HAP-1 (cell line): ENCODE data around the gene CMTM4.
"Not testable (repeated sequence)": the region's sequence is repeated elsewhere in the genome, so short reads cannot be mapped to it uniquely, and the experiment has no call there.

Experiments
- DNase-seq, 2 experiments: peaks; one replicate each; pipeline ENCODE4 v3.0.0-alpha.2; 2016 to 2020; ENCODE audit warnings: low spot score in 2 of 2
- H3K27me3 ChIP-seq: fragments of 250-450 bp; sonication (Bioruptor Pico); 2 replicates; pipeline ENCODE4 v1.5.1; 2020; ENCODE audit warnings: low read depth, mild to moderate bottlenecking, moderate library complexity
- H3K36me3 ChIP-seq: fragments of 250-450 bp; sonication (Bioruptor Pico); replicated peaks from 2 replicates; pipeline ENCODE4 v1.5.1; 2020; ENCODE audit warnings: mild to moderate bottlenecking
- H3K4me1 ChIP-seq: fragments of 250-450 bp; sonication (Bioruptor Pico); 2 replicates; pipeline ENCODE4 v1.5.1; 2020; ENCODE audit warnings: mild to moderate bottlenecking
- H3K4me3 ChIP-seq: fragments of 250-450 bp; sonication (Bioruptor Pico); 2 replicates; pipeline ENCODE4 v1.5.1; 2020; ENCODE audit warnings: mild to moderate bottlenecking, moderate library complexity
- H3K9me3 ChIP-seq: fragments of 250-450 bp; sonication (Bioruptor Pico); 2 replicates; pipeline ENCODE4 v1.5.1; 2020; ENCODE audit warnings: mild to moderate bottlenecking, moderate library complexity
- in situ Hi-C: fragments of 300-500 bp; cut with MboI; formaldehyde crosslinking; loops from 3 replicates; pipeline ENCODE4 v1.14.3; 2020; ENCODE audit warnings: low sequenced_read_pairs, inconsistent platforms, mixed read lengths

Gene CMTM4

GRCh38 chr16:66604376-66605176 is 92.0 kb downstream of the CMTM4 start, which contains the start of gene CMTM3:
CMTM3 (plus strand) TSS chr16:66604704; CDS start chr16:66604806, 102 bp downstream.
- DNase-seq, result peak; percentile 76 to 89
- in situ Hi-C loops, result loop anchor here (5.0 kb wide), 1 partner anchor 197 kb away; no protein-coding TSS in a partner anchor
- peak within 1 kb of the TSS; percentile 83 for H3K4me3 ChIP-seq

GRCh38 chr16:66603537-66604375 is 92.8 kb downstream of the CMTM4 start:
- peak overlapping the region; percentile 83 for H3K4me3 ChIP-seq
- H3K36me3 ChIP-seq, result peaks cover 14% of the 10 kb centered on the region
- H3K4me1 ChIP-seq, result peaks cover 15% of the 10 kb centered on the region
- H3K27me3 ChIP-seq, result no peaks in the 10 kb centered on the region
- H3K9me3 ChIP-seq, result no peaks in the 10 kb centered on the region
- DNase-seq, result peak; percentile 74 to 90
- in situ Hi-C loops, result loop anchor here (5.0 kb wide), 1 partner anchor 196 kb away; no protein-coding TSS in a partner anchor

More at GRCh38 chr16:66604376-66605176, 92.0 kb downstream of the CMTM4 start, which contains the start of gene CMTM3:
- Histone ChIP-seq H3K4me1 (peaks cover 17% of the 10 kb centered on the region), H3K27me3 (no peaks in the 10 kb centered on the region), H3K9me3 (no peaks in the 10 kb centered on the region), H3K36me3 (peaks cover 22% of the 10 kb centered on the region)

GRCh38 chr16:66601471-66601870 is 95.1 kb downstream of the CMTM4 start:
- Histone ChIP-seq H3K36me3 (no peaks in the 10 kb centered on the region; the same call in none of the 2 replicates), H3K4me3 (no peak overlapping the region), H3K9me3 (no peaks in the 10 kb centered on the region), H3K4me1 (peaks cover 13% of the 10 kb centered on the region), H3K27me3 (no peaks in the 10 kb centered on the region)
- no peak for DNase-seq
- in situ Hi-C loops, result loop anchor here (5.0 kb wide), 1 partner anchor 194 kb away; no protein-coding TSS in a partner anchor

GRCh38 chr16:66600477-66600876 is 96.1 kb downstream of the CMTM4 start:
- no peaks in the 10 kb centered on the region for H3K27me3 ChIP-seq
- DNase-seq, result no peak
- in situ Hi-C loops, result loop anchor here (5.0 kb wide), 1 partner anchor 193 kb away; no protein-coding TSS in a partner anchor
- no peaks in the 10 kb centered on the region for H3K9me3 ChIP-seq
- H3K4me1 ChIP-seq, result peaks cover 5% of the 10 kb centered on the region
- no peaks in the 10 kb centered on the region; the same call in 1 of the 2 replicates for H3K36me3 ChIP-seq
- no peak overlapping the region for H3K4me3 ChIP-seq

GRCh38 chr16:66599726-66600125 is 96.8 kb downstream of the CMTM4 start:
- Histone ChIP-seq H3K9me3 (no peaks in the 10 kb centered on the region), H3K27me3 (no peaks in the 10 kb centered on the region), H3K4me1 (peaks cover 5% of the 10 kb centered on the region), H3K36me3 (no peaks in the 10 kb centered on the region), H3K4me3 (no peak overlapping the region)
- in situ Hi-C loops, result loop anchor here (5.0 kb wide), 1 partner anchor 192 kb away; no protein-coding TSS in a partner anchor
- DNase-seq, result no peak

- no peak overlapping the region for H3K4me3 ChIP-seq
- no peaks in the 10 kb centered on the region for H3K36me3 ChIP-seq
- DNase-seq, result no peak
- no peaks in the 10 kb centered on the region for H3K9me3 ChIP-seq
- H3K27me3 ChIP-seq, result no peaks in the 10 kb centered on the region
- no peaks in the 10 kb centered on the region for H3K4me1 ChIP-seq
- in situ Hi-C loops, result no loop called here
Observed at GRCh38 chr16:66598111-66598510, 98.4 kb downstream of the CMTM4 start.

- in situ Hi-C loops, result no loop called here
- DNase-seq, result no peak
- no peak overlapping the region for H3K4me3 ChIP-seq
- H3K4me1 ChIP-seq, result no peaks in the 10 kb centered on the region
- H3K27me3 ChIP-seq, result no peaks in the 10 kb centered on the region
- H3K36me3 ChIP-seq, result no peaks in the 10 kb centered on the region
- no peaks in the 10 kb centered on the region for H3K9me3 ChIP-seq
Observed at GRCh38 chr16:66596986-66597848, 99.3 kb downstream of the CMTM4 start.

GRCh38 chr16:66596559-66596958 is 100.0 kb downstream of the CMTM4 start:
- H3K4me1 ChIP-seq, DNase-seq, H3K4me3 ChIP-seq, H3K27me3 ChIP-seq, H3K9me3 ChIP-seq, in situ Hi-C loops, H3K36me3 ChIP-seq: not testable (repeated sequence)

GRCh38 chr16:66594739-66595138 is 101.8 kb downstream of the CMTM4 start:
- no peaks in the 10 kb centered on the region for H3K27me3 ChIP-seq
- H3K9me3 ChIP-seq, result no peaks in the 10 kb centered on the region
- H3K4me1 ChIP-seq, result no peaks in the 10 kb centered on the region
- no peak for DNase-seq
- H3K36me3 ChIP-seq, result no peaks in the 10 kb centered on the region
- in situ Hi-C loops, result no loop called here
- no peak overlapping the region for H3K4me3 ChIP-seq

- Histone ChIP-seq H3K36me3 (no peaks in the 10 kb centered on the region), H3K4me1 (no peaks in the 10 kb centered on the region)
- in situ Hi-C loops, result no loop called here
Observed at GRCh38 chr16:66592814-66593213, 103.7 kb downstream of the CMTM4 start.

GRCh38 chr16:66592241-66592640 is 104.3 kb downstream of the CMTM4 start:
- DNase-seq, result no peak
- no peaks in the 10 kb centered on the region for H3K36me3 ChIP-seq
- no peaks in the 10 kb centered on the region for H3K4me1 ChIP-seq
- in situ Hi-C loops, result no loop called here
- no peaks in the 10 kb centered on the region for H3K9me3 ChIP-seq
- no peaks in the 10 kb centered on the region for H3K27me3 ChIP-seq
- no peak overlapping the region for H3K4me3 ChIP-seq

More at GRCh38 chr16:66592814-66593213, 103.7 kb downstream of the CMTM4 start:
- no peak for DNase-seq
- Histone ChIP-seq H3K27me3 (no peaks in the 10 kb centered on the region), H3K4me3 (no peak overlapping the region), H3K9me3 (no peaks in the 10 kb centered on the region)

- H3K9me3 ChIP-seq, result no peaks in the 10 kb centered on the region
- in situ Hi-C loops, result no loop called here
- no peaks in the 10 kb centered on the region for H3K27me3 ChIP-seq
- H3K4me1 ChIP-seq, result no peaks in the 10 kb centered on the region
- H3K36me3 ChIP-seq, result no peaks in the 10 kb centered on the region
- no peak for DNase-seq
- no peak overlapping the region for H3K4me3 ChIP-seq
Observed at GRCh38 chr16:66591018-66591417, 105.5 kb downstream of the CMTM4 start.

- Histone ChIP-seq H3K27me3 (no peaks in the 10 kb centered on the region), H3K4me3 (no peak overlapping the region), H3K36me3 (no peaks in the 10 kb centered on the region), H3K4me1 (no peaks in the 10 kb centered on the region), H3K9me3 (no peaks in the 10 kb centered on the region)
- in situ Hi-C loops, result no loop called here
- no peak for DNase-seq
Observed at GRCh38 chr16:66590322-66590721, 106.2 kb downstream of the CMTM4 start.
